Erythroblast (primary cell): ENCODE results near the gene EPHB3.

Experiments
- GATA1 ChIP-seq: IDR thresholded peaks from 2 replicates; pipeline ENCODE4 v1.6.1; 2011; ENCODE audit warnings: low read depth, mild to moderate bottlenecking, control low read depth, low read length, moderate library complexity
- POLR2A ChIP-seq: IDR thresholded peaks from 2 replicates; pipeline ENCODE4 v1.6.1; 2011; ENCODE audit warnings: mild to moderate bottlenecking, low read length

DNA sequence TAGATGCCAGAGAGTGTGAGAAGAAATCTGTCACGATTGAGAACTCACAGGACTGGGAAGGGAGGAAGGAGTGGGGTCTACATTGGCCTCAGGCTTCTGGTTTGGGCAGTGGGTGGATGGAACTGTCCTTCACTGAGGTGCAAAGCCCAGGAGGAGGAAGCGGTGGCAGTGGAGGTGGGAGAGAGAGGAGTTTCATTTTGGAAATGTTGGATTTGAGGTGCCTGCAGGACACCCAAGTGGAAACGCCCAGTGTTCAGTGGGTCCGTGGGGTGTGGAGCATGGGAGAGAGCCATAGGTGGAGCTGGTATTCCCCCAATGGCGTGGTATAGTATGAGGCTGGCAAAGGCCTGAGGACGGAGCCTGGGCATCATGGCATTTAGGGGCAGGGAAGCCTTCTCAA is 9.3 kb upstream of the EPHB3 start:
- TF ChIP-seq POLR2A: no peak
- TF ChIP-seq GATA1: no peak
